NCI-H1694 (cell line): ENCODE measurements around the gene ADARB2.
"Not testable (repeated sequence)": the region's sequence is repeated elsewhere in the genome, so short reads cannot be mapped to it uniquely, and the experiment has no call there.

Experiments
- DNase-seq: peaks from one replicate; lab custom pipeline; 2025; lab: John Stamatoyannopoulos, UW

The ADARB2 gene

DNA sequence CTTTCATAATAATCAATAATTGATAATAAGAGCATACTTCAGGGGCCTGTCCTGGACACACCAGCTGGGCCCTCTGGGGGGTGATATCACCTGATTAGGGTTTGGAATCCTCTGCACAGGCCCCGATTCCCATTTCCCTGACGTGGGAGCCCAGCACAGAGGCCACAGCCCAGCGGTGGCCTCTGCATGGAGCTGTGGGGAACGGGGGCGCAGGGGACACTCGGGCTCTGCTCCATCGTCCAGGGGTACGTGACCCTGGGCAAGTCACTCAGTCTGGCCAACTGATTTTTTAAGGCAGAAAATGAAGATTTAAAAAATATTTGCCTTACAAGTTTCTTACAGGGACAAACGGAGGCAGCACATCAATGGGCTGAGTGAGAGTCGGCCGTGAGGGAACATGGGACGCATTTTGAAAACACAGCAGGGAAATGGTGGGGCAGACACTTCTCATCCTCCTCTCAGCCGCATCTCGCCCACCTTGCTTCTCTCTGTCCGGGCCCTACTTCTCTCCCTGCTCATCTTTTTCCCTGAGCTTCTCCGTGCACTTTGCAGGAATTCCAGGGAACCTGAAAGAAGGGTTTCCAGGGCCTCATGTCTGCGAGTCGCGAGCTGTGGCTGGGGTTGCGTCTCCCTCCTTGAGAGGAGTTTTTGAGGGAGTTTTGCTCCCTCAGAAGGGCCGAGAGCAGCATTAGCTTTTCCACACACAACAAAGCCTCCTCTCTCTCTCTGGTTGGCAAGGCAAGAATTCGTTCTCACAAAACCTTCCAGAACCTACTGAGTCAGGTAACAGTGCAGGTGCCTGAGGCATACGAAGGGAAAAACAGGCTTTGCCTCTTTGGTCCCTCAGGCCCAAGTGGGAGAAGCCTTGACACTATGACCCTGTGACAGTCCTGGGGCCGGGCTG lies 369.1 kb downstream of the ADARB2 start:
- DNase-seq: no peak

DNA sequence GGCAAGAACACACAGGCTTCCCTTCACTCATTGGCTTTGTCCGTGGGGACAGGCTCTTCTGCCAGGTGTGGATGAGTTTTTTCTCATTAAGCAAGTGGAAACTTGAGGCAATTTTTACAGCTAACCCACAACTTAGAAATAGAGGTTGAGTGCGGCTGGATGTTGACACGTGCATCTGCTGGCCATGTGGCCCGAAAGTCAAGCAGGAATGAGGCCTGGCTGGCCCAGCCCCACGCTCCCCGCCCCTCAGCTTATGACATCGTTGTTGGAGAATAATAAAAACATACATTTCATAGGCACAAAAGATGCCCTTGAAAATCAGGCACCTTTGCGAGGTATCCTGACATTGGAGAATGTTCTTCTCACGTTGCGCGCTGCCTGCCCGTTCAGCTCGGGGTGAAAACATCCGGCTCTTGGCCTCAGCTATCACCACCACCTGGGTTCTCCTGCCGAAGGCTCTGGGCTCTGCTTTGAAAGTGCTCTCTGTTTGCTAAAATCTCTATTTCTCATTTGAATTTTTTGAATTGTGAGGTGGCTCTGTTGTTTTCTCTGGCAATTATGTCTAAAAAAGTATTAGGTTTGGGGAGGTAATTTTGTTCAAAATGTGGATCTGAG lies 370.4 kb downstream of the ADARB2 start:
- no peak for DNase-seq

DNA sequence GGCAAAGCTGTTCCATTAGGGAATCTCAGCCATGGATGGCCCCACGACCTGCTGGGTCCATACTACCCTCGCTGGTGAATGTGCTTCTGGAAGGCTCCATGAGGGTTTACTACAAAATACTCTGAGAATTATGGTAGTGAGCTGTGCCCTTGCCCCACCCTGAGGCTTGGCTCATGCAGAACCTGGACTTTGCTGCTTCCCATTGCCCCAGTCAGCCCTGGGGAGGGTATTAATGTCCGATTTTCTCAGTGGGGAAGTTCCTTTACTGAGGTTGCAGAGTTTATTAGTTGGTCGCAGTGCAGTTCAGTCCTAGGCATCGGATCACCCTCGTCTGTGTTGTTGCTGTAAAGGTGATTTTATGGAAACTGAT lies 371.0 kb downstream of the ADARB2 start:
- no peak for DNase-seq

DNA sequence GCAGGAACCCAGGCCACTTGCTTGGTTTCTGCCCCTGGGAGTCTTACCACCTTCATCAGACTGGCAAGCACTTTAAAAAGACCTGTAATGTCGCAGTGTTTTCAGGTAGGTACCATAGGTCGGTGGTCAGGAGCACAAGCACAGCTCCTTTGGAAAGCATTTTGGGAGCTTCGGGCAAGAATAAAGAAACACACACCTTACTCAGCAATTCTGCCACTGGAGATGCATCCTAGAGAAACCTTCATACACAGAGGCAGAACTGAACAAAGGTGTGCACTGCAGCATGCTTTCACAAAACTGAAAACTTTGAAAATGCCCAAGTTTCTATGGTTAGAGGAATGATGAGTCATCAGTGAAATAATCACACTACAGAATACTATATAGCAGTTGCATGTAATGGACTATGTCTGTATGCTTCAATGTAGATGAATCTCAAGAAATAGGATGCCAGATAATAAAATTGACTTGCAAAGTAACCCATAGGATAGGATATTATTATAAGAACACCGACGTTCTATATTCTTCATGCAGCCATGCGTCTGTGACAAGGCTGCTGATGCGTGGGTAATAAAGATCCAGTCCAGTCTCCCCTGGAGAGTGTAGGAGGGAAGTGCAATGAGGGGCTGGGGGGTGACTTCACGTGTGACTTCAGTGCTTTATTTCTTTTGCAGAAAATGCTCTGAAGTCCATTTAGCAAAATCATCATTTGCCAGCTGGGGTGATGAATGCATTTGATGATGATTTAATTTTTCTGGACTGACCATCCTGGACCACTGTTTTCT lies 371.6 kb downstream of the ADARB2 start:
- no peak for DNase-seq

DNA sequence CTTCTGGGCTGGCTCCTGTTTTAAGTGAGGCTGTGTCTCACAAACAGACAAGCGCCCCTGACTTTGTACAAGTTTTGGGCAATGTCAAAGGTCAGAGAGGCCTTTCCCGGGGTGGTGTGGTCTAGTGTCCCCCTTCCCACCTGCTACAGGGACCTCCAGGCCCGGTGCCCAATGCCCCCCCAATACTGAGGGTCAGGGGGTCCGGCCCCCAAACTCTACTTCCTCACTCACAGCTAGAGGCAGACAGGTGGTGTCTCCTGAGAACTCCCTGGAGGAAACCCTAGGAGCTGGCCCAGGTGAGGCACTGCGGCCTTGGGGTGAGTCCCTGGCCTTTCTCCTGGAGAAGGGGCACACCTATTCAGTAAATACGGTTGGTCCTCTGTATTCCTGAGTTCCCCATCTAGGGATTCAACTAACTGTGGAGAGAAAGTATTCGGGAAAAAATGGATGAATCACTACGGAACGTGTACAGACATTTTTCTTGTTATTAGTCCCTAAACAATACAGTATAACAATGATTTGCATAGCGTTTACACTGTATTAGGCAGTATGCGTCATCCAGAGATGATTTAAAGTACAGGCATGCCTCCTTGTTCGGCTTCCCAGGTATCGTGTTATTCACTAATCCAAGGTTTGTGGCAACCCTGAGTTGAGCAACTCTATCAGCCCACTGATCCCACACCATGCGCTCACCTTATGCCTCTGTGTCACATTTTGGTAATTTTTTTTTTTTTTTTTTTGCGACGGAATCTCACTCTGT lies 373.0 kb downstream of the ADARB2 start:
- no peak for DNase-seq

DNA sequence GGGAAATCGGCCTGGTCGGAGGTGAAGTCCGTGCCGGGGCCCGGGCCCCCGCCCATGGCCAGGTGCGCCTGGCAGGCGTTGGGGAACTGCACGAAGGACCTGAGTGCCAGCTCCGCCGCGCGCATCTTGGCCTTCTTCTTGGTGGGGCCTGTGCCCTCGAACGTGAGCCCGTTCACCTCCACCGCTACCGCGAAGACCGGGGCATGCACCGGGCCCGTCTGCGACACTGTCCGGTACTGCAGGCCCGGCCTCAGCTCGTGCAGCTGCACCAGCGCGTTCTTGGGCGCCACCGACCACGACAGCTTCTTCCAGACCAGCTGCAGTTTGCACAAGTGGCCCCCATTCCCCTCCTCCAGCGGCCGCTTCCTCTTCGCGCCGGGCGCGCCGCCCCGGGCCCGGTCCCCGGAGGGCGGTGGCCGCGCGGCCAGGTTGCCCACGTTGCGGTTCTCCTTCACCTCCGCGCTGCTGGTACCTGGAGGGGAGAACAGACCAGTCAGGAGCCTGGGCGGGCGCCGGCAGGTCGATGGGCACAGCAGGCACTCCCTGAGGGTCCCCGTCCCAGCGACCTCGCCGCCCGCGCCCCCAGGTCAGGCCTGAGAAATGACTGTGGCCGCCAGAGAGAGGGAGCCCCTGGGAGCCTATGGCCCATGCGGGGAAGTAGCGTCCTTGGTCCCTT lies 373.7 kb downstream of the ADARB2 start:
- DNase-seq: no peak

DNA sequence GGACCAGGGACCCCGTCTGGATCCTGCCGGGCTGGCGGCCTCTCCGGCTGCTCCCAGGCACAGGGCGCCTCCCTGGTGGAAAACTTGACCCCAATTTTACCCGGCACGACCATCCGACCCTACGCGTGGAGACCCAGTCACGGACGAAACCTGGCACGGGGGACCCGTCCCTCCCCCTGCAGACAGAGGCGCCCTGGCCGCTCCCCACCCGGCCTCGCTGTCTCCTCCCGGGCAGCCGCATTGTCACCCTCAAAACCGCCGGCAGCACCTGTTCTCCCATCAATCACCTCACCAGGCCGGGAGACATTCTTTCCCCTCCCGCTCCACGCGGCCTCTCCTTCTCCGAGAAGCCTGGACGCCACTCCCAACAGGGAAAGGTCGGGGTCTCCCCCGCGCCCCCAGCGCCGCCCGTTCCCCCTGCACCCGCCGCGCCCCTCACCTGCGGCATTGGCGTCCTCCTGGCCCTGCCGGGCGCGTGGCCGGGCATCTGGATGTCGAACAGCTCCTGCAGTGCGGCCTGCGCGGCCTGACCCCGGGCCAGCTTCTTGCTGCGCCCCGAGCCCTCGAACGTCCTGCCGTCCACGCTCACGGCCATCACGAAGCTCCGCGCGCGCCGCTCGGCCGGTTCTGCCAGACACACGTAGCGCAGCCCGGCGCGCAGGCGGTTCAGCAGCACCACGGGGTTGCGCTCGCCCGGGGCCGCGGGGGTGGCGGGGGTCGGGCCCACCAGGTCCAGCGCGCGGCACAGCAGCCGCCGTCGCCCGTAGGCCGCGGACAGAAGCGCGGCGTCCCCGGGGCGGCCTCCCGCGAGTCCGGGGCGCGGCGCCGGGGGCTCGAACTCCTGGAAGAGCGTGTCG lies 374.5 kb downstream of the ADARB2 start:
- no peak for DNase-seq

DNA sequence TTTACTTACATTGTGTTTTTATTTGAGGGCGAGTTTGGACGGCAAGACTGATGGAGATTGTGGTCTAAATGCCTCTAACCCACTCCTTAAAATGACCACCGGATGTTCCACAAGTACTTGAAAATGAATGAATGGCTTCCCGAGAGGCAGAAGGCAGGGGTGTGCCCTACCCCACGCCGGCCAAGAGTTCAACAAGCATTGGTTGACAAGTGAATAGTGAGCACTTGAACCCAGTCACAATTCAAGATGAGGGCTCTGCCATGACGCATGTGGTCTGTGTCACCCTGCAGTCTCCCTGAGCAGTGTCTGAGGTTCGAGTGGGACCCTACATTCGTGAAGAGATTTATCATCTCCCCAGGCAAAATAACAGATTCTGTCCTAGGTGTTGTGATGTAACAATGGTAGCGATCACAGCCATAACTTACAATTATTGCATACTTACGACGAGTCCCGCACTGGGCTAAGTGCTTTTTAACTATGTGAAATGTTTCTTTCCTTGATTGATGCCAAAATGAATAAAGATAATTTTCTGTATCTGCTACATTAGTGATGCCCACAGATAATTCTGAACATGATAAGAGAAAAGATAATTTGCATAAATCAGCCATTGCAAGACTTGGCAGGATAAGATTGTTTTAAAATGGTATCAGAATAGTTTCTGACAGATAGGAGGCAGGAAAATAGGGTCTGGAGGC lies 375.8 kb downstream of the ADARB2 start:
- no peak for DNase-seq

DNA sequence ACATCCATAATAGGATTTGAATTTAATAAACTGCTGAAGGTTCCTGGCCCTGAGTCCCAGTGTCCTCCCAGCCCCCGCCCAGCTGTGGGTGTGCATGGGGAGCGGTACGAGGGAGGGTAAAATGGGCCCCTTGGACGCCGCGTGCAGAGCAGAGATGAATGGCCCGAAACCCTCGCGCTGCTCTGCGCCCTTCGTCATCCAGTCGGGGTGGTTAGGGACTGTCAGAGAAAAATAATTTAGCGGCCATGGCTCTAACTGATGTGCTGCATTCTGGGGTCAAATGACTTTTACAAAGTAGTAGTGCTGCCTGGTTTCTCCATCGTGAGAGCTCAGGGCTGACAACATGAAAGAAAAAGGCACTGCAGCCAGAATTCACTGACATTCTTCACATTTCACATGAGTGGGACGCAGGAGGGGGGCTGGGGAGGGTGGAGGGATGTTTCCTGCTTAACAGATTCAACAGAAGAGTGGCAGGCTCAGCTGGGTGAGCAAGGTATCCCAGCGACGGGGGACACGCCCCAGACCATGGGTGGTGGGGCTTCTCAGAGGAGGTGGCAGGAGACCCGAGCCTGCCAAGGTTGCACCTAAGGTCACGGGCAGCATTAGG lies 376.7 kb downstream of the ADARB2 start:
- DNase-seq: no peak

DNA sequence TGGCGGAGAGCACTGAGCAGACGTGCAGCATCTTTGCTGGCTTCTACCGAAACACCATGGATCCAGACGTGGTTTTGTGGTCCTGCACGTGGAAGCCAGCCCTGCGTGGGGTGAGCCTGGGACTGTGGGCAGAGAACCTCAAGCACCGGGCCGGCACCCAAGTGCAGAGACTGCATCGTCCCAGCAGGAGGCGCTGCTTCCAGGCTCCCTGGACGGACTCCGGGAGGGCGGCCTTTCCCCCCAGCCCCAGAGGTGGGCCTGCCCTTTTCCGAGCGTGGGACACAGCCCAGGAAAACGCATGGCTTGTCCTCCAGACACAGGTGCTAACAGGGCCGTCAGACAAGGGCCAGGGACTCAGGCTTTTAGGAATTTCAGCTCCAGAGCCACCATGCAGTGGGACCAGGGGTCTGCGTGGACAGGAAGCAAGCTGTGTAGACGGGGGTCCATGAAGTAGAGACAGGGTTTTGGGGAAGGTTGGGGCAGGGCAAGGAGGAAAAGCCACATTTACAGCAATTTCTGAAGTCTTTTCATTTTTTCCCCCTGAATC lies 377.2 kb downstream of the ADARB2 start:
- no peak for DNase-seq

DNA sequence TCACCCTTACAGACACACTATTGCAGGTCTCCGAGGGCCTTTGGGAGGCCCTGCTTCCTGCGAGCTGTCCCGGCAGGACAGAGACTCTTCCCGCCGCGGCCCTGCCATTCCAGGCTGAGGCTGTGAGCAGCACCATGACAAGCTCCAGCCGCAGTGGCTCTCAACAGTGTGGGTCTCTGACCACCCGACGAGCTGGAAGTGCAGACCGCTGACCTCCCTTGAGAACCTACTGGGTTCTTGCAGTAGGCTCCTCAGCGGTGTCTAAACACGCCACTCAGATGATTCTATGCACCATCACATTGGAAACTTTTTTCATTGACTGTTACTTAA lies 377.7 kb downstream of the ADARB2 start:
- DNase-seq: no peak

DNA sequence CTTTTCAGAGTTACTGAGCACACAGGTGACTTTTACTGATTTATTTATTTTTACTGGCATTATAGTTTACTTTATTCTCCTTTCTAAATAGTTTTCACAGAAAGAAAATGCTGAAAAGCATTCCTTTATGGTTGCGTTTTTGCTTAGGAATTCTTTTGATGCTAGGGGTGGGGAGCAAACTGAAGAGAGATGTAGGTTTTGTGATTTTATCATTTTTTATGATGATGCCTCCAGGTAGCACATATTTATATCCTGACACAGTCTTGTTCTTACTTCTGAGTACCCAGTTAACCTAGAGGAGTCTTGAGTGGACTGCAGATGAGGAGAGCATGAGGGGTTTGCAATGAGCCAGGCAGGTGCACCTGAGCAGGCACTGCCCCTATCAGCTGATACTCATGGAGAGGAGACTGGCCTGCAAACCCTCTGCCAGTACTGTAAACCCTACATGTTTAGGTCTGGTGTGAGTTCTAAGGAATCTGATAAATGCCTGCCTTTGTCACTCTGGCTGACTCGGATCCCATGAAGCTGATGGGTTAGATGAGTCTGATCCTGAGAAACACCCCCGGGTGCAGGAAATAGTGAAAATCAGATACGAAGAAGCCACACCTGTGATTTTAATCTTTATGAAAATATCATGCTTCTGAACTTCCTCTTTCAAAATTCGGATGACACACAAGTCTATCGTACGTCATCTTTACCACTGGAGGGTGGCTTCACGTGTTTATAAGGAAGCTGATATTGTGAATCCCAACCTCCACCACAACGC lies 378.3 kb downstream of the ADARB2 start:
- no peak for DNase-seq

DNA sequence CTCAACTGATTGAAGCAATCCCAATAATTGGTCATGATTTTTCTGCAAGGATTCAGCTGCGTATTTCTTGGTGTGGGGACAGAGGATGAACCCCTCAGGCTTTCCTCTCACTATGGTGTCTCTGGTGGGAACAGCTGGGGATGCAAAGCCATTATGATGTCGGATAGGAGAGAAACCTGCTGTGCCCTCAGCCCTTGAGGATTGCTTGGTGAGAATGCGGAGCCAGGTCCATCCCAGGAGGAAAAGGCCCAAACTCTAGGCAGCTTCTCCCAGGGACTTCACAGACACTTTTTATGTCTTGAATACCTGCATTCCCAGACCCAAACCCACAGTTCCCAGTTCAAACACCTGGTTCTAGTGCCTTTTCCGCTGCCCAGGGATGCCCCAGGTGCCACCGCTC lies 379.2 kb downstream of the ADARB2 start:
- DNase-seq: no peak

DNA sequence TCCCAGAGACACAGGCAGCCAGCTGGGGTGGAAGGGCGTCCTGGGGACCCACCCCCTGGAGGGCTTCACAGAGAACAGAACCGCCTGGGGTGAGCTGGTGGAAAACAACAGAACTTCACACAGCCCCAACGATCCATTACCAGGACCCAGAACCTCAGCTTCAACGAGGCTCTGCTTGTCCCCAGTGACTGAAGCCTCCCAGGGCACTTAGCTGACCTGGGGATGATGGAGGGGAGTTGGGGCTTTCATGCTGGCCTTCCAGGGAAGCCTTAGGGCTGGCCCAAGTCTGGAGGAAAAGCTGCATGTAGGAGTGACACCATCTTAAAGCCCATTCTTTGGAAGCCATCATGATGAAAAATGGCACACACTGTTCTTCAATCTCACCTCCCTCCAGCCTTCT lies 381.0 kb downstream of the ADARB2 start:
- no peak for DNase-seq

DNA sequence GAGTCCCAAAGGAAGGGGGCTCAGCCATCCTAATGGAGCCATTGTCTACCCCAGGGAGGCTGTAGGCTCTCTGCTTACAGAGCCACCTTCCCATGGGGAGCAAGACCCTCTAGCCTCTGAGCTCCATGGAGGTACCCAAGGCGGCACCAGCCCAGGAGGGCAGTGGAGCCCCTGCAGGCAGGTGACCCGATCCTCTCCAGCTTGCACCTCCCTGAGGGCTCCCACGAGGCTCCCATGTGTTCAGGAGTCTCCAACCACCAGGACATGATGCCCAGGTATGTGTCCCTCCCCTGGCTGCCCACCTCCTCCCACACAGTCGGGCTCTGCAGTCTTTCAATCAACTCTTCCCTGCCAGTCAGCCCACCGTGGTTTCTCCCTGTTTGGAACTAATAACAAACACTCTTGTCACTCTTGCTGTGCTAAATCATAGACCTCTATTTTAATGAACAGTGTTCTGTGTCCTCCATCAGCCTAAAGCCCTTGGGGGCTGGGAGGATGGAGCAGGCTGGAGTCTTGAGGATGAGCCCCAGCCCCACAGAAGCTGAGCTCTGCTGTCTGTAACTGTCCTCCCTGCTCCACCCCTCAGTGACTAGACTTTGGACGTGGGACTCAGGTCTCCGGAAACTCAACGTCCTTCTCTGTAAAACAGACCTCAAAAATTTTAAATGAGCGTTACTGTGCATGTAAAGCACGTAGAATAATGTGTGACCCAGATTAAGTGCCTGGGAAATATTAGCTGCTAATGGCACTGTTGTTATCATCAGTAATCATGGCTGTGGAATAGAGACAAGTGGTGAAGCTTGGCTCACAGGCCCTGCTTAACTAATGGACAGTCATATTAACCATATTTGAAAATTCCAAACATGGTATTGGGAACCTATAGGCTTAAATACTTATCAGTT lies 382.3 kb downstream of the ADARB2 start:
- no peak for DNase-seq

DNA sequence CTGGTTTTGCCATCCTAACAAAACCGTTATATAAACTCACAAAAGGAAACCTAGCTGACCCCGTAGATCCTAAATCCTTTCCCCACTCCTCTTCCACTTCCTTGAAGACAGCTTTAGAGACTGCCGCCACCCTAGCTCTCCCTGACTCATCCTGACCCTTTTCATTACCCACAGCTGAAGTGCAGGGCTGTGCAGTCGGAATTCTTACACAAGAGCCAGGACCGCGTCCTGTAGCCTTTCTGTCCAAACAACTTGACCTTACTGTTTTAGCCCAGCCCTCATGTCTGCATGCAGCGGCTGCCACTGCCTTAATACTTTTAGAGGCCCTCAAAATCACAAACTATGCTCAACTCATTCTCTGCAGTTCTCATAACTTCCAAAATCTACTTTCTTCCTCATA lies 385.0 kb downstream of the ADARB2 start:
- DNase-seq: not testable (repeated sequence)

DNA sequence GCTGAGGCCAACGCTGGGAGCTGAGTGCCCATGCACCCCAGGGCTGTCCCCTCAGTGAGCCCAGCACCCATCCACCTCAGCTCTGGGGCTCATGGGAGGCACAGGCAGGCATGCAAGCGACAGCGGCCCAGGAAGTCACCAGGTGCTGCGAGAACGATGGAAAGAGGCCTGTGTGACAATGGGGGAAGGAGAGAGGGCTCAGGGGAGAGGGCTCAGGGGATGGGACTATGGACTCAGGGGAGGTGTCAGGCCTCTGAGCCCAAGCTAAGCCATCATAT lies 388.6 kb downstream of the ADARB2 start:
- no peak for DNase-seq
